ENCODE measurements around the gene TSPAN9. TPM values are rescaled to one million over a fixed set of nuclear protein-coding genes. Genes with fewer than 3 reads are reported as not detected.

TSPAN9 gene
- total RNA-seq, 2 donors from 2014 or later, result 41.9 to 50.0 TPM

DNA sequence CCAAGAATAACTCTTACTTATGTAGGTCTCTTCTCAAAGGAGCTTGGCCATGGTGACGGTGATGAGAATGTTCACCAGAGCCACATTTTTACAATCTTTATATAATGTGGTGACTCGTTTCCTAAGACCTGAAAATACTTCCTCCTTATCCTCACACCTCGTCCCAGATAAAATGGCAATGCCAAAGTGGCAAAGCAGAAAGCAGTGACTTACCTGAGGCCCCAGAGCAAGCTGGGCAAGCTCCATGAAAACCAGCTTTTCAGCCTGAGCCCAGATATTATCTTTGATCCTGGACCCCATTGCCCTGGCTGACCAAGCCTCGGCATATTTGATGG, 240.3 kb downstream of the TSPAN9 start:
- TF ChIP-seq CTCF (IDR thresholded peaks at IDR 0.05) (no peak), POLR2AphosphoS5 (IDR thresholded peaks at IDR 0.05) (no peak)
- peaks cover 10% of the 10 kb centered on the region for H3K4me1 ChIP-seq (replicated peaks)
- whole genome bisulfite sequencing, result 83% methylated on average over 4 of the region's 4 CpGs
- intact Hi-C loops (cut with DNase I), result no loop called here
- no peak overlapping the region for H3K4me3 ChIP-seq
- no peaks in the 10 kb centered on the region for H3K9me3 ChIP-seq
- no peak for DNase-seq (ENCODE audit: low spot score)
- no peaks in the 10 kb centered on the region for H3K36me3 ChIP-seq
- no peaks in the 10 kb centered on the region for H3K27me3 ChIP-seq (replicated peaks; ENCODE audit: insufficient read depth)
- no peak overlapping the region for H3K27ac ChIP-seq

- 85% methylated on average over 13 of the region's 13 CpGs for WGBS
- DNase-seq (ENCODE audit: low spot score), result no peak
- intact Hi-C loops (cut with DNase I), result no loop called here
- no peak overlapping the region for H3K4me3 ChIP-seq
- H3K9me3 ChIP-seq, result no peaks in the 10 kb centered on the region
- H3K4me1 ChIP-seq (replicated peaks), result peaks cover 10% of the 10 kb centered on the region
- H3K27me3 ChIP-seq (replicated peaks; ENCODE audit: insufficient read depth), result no peaks in the 10 kb centered on the region
- no peak overlapping the region for H3K27ac ChIP-seq
- no peaks in the 10 kb centered on the region for H3K36me3 ChIP-seq
- TF ChIP-seq CTCF (IDR thresholded peaks at IDR 0.05) (no peak), POLR2A (IDR thresholded peaks at IDR 0.05) (no peak), POLR2AphosphoS5 (IDR thresholded peaks at IDR 0.05) (no peak)
Observed at GRCh38 chr12:3317841-3318501, 240.8 kb downstream of the TSPAN9 start.

GRCh38 chr12:3319723-3320492, 242.7 kb downstream of the TSPAN9 start:
- H3K27ac ChIP-seq, result no peak overlapping the region
- TF ChIP-seq POLR2A (IDR thresholded peaks at IDR 0.05) (no peak), POLR2AphosphoS5 (IDR thresholded peaks at IDR 0.05) (no peak), CTCF (IDR thresholded peaks at IDR 0.05) (no peak)
- WGBS, result 91% methylated on average over 17 of the region's 17 CpGs
- H3K36me3 ChIP-seq, result no peaks in the 10 kb centered on the region
- no peak overlapping the region for H3K4me3 ChIP-seq
- H3K27me3 ChIP-seq (replicated peaks; ENCODE audit: insufficient read depth), result no peaks in the 10 kb centered on the region
- H3K9me3 ChIP-seq, result no peaks in the 10 kb centered on the region
- H3K4me1 ChIP-seq (replicated peaks), result peaks cover 7% of the 10 kb centered on the region
- intact Hi-C loops (cut with DNase I), result no loop called here
- DNase-seq (ENCODE audit: low spot score), result no peak

DNA sequence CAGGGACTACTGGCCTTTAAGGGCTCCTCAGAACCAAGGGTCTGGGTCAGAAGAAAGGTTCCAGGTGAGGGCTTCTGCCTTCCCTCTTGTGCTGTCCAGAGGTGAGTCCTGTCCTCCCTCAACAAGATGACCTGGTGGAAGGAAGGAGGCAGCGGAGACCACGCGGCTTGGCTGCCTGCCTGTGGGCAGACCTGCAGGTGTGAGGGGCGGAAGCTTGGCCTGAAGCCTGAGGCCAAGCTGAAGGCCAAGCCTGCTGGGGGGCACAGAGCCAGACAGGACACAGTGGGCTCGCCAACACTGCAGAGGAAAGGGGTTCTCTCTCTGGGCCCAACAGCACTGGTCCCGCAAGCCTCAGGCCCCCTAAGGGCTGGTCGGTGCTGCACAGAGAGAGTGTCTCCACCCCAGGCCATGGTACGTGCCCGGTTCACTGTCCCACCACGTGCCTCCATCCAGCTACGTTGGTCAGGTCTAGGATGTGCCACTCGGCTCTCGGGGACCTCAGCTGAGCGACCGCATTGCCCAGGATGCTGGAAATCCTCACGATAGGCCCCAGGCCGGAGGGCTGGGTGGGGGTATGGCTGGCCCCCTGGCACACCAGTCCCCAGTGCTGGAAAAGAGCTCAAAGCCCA, 243.8 kb downstream of the TSPAN9 start:
- no peak for DNase-seq (ENCODE audit: low spot score)
- Histone ChIP-seq H3K9me3 (no peaks in the 10 kb centered on the region), H3K27me3 (replicated peaks; ENCODE audit: insufficient read depth) (no peaks in the 10 kb centered on the region), H3K36me3 (no peaks in the 10 kb centered on the region), H3K27ac (no peak overlapping the region), H3K4me1 (replicated peaks) (no peaks in the 10 kb centered on the region), H3K4me3 (no peak overlapping the region)
- intact Hi-C loops (cut with DNase I), result no loop called here
- WGBS, result 87% methylated on average over 7 of the region's 17 CpGs
- no peak for TF ChIP-seq POLR2A (IDR thresholded peaks at IDR 0.05)
- no peak for TF ChIP-seq POLR2AphosphoS5 (IDR thresholded peaks at IDR 0.05)
- no peak for TF ChIP-seq CTCF (IDR thresholded peaks at IDR 0.05)
